Loucy (cell line): Measurements from ENCODE around the gene RAB8B.

Experiments
- H2AFZ ChIP-seq: fragments of 200-600 bp; sonication (generic); 2 replicates; pipeline ENCODE4 v1.6.0; 2016; ENCODE audit warnings: antibody characterized with exemption, mild to moderate bottlenecking, low read length, moderate library complexity
- H3F3A ChIP-seq: fragments of 200-600 bp; 2 replicates; pipeline ENCODE4 v1.6.0; 2016; ENCODE audit warnings: antibody characterized with exemption, low read depth, mild to moderate bottlenecking
- H3K27me3 ChIP-seq: fragments of 200-600 bp; sonication (generic); 2 replicates; pipeline ENCODE4 v1.6.1; 2014; ENCODE audit warnings: low read length, mild to moderate bottlenecking; ENCODE audit not compliant: insufficient read depth, poor library complexity, severe bottlenecking
- H3K36me3 ChIP-seq: fragments of 200-600 bp; sonication (generic); 2 replicates; pipeline ENCODE4 v1.6.1; 2016; ENCODE audit warnings: low read length; ENCODE audit not compliant: insufficient read depth
- H3K4me1 ChIP-seq: fragments of 200-600 bp; sonication (generic); 2 replicates; pipeline ENCODE4 v1.5.1; 2014; ENCODE audit warnings: low read length, mild to moderate bottlenecking; ENCODE audit not compliant: insufficient read depth, poor library complexity, severe bottlenecking
- H3K4me2 ChIP-seq: fragments of 200-600 bp; sonication (generic); 2 replicates; pipeline ENCODE4 v1.6.0; 2014; ENCODE audit warnings: antibody characterized with exemption, low read length, low read depth, mild to moderate bottlenecking; ENCODE audit not compliant: poor library complexity, severe bottlenecking
- H3K4me3 ChIP-seq: fragments of 200-600 bp; sonication (generic); 2 replicates; pipeline ENCODE4 v1.5.1; 2014; ENCODE audit warnings: low read length, mild to moderate bottlenecking, mixed read lengths; ENCODE audit not compliant: poor library complexity, severe bottlenecking
- H3K79me2 ChIP-seq: fragments of 200-600 bp; sonication (generic); 2 replicates; pipeline ENCODE4 v1.6.1; 2014; ENCODE audit warnings: low read length; ENCODE audit not compliant: insufficient read depth
- H3K9ac ChIP-seq: fragments of 200-600 bp; sonication (generic); 2 replicates; pipeline ENCODE4 v1.6.0; 2014; ENCODE audit warnings: mild to moderate bottlenecking, low read depth, low read length, moderate library complexity; ENCODE audit not compliant: poor library complexity, severe bottlenecking
- H3K9me2 ChIP-seq: fragments of 200-600 bp; sonication (generic); replicated peaks from 2 replicates; pipeline ENCODE4 v1.6.1; 2016; ENCODE audit warnings: low read depth, low read length, mixed read lengths
- H3K9me3 ChIP-seq: fragments of 200-600 bp; sonication (generic); 2 replicates; pipeline ENCODE4 v1.6.1; 2014; ENCODE audit warnings: mild to moderate bottlenecking, antibody characterized with exemption, low read length, low read depth; ENCODE audit not compliant: insufficient read depth
- H4K20me1 ChIP-seq: fragments of 200-600 bp; sonication (generic); 2 replicates; pipeline ENCODE4 v1.6.0; 2014; ENCODE audit warnings: antibody characterized with exemption, low read length, mild to moderate bottlenecking; ENCODE audit not compliant: insufficient read depth, poor library complexity, severe bottlenecking
- EZH2phosphoT487 ChIP-seq: fragments of 200-600 bp; IDR thresholded peaks from 2 replicates; pipeline ENCODE4 v1.6.1; 2018; ENCODE audit warnings: antibody characterized with exemption, mild to moderate bottlenecking, moderate library complexity, borderline replicate concordance
- TF ChIP-seq, protein P1 (sequence below): fragments of 200-600 bp; sonication (generic); conservative IDR thresholded peaks from 2 replicates; pipeline ENCODE4 v1.5.1; 2014; ENCODE audit warnings: mild to moderate bottlenecking, antibody characterized with exemption, low read length

Gene RAB8B

DNA sequence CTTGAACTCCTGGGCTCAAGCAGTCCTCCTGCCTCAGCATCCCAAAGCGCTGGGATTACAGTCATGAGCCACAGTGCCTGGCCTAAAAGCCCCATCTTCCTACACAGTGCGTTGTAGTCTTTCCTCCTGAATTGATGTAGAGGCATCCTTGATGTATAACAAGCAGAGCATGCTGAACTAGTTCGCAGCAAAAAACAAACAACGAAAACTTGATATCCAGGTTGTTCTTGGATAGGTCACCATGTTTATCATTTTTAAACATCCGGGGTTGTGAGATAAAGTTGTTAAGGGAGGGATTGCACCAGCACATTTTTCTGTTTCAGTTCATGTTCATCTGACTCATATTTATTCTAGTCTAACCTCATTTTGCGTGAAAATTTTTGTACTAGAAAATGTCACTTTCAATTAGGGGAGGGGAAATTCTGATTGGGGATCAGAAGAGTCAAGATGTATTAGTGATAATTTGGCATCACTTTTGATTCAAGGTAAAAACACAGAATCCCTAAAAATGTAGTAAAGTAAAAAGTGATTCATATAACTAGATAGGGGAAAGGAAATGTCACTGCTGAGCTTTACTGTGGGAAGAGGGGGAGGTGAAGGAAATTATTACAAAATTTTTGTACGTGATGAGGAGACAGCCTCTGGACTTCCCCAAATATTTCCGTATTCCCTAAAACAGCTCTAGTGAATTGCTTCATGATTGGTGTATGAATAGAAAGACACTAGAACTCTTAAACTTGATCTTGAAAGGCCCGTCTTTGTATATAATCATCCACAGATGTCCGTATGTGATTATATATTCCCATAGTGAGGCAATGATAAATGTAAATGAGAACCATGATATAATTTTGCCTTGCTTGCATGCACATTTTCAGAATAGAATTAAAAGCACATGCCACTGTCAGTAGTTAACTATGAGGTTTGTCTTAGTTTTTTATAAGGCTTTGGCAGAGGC is 22.9 kb downstream of the RAB8B start:
- H3K27me3 ChIP-seq = no peaks in the 10 kb centered on the region
- H3K4me2 ChIP-seq = peak overlapping the region; percentile 73
- no peaks in the 10 kb centered on the region for H3K36me3 ChIP-seq
- H3K4me3 ChIP-seq = no peak overlapping the region
- TF ChIP-seq EZH2phosphoT487 = no peak
- TF ChIP-seq, protein P1, sequence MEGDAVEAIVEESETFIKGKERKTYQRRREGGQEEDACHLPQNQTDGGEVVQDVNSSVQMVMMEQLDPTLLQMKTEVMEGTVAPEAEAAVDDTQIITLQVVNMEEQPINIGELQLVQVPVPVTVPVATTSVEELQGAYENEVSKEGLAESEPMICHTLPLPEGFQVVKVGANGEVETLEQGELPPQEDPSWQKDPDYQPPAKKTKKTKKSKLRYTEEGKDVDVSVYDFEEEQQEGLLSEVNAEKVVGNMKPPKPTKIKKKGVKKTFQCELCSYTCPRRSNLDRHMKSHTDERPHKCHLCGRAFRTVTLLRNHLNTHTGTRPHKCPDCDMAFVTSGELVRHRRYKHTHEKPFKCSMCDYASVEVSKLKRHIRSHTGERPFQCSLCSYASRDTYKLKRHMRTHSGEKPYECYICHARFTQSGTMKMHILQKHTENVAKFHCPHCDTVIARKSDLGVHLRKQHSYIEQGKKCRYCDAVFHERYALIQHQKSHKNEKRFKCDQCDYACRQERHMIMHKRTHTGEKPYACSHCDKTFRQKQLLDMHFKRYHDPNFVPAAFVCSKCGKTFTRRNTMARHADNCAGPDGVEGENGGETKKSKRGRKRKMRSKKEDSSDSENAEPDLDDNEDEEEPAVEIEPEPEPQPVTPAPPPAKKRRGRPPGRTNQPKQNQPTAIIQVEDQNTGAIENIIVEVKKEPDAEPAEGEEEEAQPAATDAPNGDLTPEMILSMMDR = no peak
- no peak overlapping the region for H2AFZ ChIP-seq
- H3K4me1 ChIP-seq = peaks cover 43% of the 10 kb centered on the region
- peaks cover 52% of the 10 kb centered on the region for H4K20me1 ChIP-seq
- H3K9me2 ChIP-seq = no peaks in the 10 kb centered on the region
- no peaks in the 10 kb centered on the region for H3K9me3 ChIP-seq
- peaks cover 98% of the 10 kb centered on the region for H3K79me2 ChIP-seq
- peaks cover 12% of the 10 kb centered on the region; the same call in 1 of the 2 replicates for H3F3A ChIP-seq
- H3K9ac ChIP-seq = no peak overlapping the region

DNA sequence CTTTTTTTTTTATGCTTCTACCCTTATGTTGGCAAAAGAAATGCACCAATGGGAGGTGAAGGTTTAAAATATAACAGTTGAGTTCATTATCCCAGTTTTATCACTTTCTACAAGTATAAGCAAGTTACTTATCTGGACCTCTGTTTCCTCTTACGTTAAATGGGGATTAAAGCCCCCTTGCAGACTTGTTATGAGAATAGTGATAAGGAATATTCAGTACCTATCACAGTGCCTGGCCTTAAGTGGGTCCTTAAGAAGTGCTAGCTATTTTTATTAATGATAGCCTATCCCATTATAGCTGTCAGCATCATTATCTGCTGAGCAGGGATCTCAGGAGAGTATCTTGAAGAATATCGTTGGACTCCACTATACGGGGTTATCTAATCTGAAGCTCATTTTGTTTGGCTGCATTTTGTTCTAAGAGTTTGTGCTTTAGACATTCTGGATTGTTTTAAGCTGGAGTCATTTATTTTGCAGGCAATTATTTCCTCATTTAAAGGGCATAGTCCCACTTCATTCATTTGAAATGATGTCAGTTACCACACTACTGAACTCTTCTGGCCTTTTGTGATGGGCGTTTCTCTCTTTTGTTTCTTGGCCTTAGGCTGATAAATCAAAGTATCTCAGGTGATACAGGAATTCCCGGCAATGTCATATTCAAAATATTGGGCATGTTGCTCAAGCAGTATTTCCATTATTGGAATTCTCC is 28.8 kb downstream of the RAB8B start:
- H3K79me2 ChIP-seq = peaks cover 99% of the 10 kb centered on the region
- no peaks in the 10 kb centered on the region for H3K9me3 ChIP-seq
- H3K9ac ChIP-seq = no peak overlapping the region
- peaks cover under 1% of the 10 kb centered on the region for H3K36me3 ChIP-seq
- no peak overlapping the region for H3K4me3 ChIP-seq
- H3K4me2 ChIP-seq = peak overlapping the region; percentile 5
- no peak overlapping the region for H2AFZ ChIP-seq
- TF ChIP-seq, protein P1 = no peak
- no peak for TF ChIP-seq EZH2phosphoT487
- no peaks in the 10 kb centered on the region for H3K27me3 ChIP-seq
- no peaks in the 10 kb centered on the region for H3F3A ChIP-seq
- H3K9me2 ChIP-seq = no peaks in the 10 kb centered on the region
- peaks cover 39% of the 10 kb centered on the region for H4K20me1 ChIP-seq
- H3K4me1 ChIP-seq = peaks cover 30% of the 10 kb centered on the region

DNA sequence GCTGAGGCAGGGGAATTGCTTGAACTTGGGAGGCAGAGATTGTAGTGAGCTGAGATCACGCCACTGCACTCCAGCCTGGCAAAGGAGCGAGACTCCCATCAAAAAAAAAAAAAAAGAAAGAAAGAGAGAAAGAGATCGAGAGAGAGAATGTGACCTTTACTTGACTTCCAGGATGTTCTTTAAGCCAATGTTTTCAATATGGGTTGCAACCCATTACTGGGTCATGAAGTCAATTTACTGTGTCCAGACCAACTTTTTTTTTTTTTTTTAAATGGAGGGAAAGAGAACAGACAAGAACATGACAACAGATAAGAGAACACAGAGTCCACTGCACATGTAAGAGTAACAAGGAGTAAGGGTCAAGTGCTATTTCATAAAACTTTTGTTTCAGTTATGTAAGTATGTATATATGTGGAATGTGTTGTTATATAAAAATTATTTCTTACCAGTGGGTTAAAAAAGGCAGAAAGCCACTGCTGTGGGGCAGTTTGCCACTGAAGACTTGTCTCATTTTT is 29.8 kb downstream of the RAB8B start:
- no peak for TF ChIP-seq EZH2phosphoT487
- TF ChIP-seq, protein P1 = no peak
- Histone ChIP-seq H3K79me2 (peaks cover 99% of the 10 kb centered on the region), H3K4me1 (peaks cover 30% of the 10 kb centered on the region)

More for the DNA sequence above, 29.8 kb downstream of the RAB8B start:
- Histone ChIP-seq H2AFZ (no peak overlapping the region), H3K9me2 (no peaks in the 10 kb centered on the region), H3K36me3 (peaks cover 10% of the 10 kb centered on the region), H3K4me3 (no peak overlapping the region), H3K4me2 (no peak overlapping the region), H4K20me1 (peaks cover 35% of the 10 kb centered on the region), H3K9ac (no peak overlapping the region), H3F3A (no peaks in the 10 kb centered on the region), H3K27me3 (no peaks in the 10 kb centered on the region), H3K9me3 (no peaks in the 10 kb centered on the region)
